GM21529 (cell line): ENCODE results near the gene CCDC70.
"Not testable (repeated sequence)": the region's sequence is repeated elsewhere in the genome, so short reads cannot be mapped to it uniquely, and the experiment has no call there.

Experiments used
- ATAC-seq: cut with Tn5 transposase; IDR thresholded peaks from one replicate; pipeline ENCODE4 v1.9.1; 2021; ENCODE audit not compliant: unreplicated experiment

Gene CCDC70

DNA sequence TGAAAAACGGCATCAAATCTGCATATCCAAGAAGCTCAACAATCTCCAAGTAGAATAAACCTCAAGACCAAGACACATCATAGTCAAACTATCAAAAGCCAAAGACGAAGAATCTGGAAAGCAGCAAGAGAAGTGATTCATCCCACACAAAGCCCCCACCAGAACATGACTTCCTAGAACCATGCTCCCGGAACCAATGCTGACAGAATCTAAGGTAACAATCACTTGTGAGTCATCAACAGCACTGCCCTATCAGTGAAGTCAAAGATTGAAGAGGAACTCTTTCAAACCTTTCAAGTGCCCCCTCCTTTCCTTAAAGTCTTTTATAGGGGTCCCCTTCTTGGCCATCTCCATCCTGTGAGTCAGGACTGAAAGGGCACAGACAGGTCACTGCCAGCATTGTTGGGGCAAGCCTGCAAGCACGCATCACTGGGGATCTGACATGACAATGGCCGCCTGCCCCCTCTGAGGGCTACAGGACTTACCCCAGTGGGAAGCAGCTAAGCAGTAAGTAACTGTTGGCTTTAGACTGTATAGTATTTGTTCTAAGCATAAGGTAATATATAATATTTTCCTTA is at the start of gene CCDC70:
Gene CCDC70, plus strand, starts transcription at position 247 of the 578 bp plus-strand sequence. CDS start 3,443 bp downstream, outside the sequence.
- no peak for ATAC-seq

DNA sequence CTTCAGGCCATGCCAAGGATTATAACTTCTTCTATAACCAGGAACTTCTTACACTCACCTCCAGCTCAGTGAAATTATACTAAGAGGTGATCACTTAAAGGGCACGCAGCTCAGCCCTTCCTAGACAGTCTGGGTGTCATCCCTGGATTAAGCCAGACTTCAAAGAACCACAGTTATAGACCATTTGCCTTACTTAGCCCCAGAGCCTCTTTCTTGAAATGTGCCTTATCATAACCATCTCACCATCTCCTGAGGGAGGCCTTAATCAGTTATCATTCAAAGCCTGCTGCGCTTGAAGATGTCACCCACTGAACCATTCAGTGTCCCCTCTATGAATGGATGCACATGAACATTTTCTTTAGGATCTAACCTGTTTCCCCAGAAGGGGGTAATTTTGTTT is 47.7 kb upstream of the CCDC70 start:
- no peak for ATAC-seq

DNA sequence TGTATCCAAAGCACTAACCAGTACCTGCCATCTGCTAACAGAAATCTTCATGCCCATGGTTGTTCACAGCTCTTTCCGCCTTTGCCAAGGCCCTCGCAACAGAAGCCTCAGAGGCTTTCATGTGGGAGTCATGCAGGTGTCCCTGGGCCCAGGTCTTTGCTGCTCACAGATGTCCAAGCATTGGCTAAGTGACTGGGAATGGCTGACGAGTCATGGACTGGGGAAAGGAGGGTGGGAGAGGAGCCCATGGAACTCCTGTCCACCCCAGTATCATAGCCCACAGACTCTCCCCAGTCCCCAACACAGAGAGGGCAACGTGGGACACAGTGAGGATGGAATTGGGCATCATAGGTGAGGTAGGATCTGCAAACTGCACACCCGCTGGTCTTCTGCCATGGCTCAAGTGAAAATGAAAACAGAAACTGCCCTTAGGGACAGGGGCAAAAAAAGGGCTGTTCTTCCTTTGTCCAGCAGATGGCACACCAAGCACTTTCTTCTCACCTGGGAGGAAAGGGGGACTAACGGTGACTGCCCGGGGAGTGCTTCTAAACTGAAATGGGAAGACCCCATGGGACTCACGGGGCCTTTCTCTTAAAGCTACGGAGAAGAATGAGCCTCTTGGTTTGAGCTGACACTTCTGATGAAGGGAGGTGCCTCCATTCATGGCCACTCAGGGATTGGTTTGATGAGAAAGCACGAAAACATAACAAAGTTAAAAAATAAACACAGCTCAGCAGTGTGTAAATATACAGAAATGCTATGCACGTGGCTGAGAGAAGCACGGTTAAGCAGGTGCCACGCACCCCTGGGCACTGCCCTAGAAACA is 46.7 kb upstream of the CCDC70 start:
- peak; percentile 72 for ATAC-seq

DNA sequence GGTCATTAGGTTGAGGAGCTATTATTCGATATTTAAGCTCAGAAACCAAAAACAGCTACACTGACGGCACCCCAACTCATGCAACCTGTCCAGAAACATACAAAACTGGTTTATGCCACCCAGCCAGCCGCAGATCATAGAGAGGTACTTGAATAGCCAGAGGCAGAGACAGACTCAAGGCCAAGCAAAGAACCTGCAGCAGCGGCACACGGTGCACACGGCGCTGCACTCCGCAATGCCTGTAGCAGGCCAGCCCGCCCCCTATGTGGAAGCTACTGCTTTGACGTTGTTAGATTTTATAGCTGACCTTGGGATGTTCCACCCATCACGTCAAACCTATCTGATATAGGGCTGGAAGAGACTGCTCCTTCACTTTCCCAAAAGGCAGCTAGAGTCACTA is 45.9 kb upstream of the CCDC70 start:
- ATAC-seq: no peak

DNA sequence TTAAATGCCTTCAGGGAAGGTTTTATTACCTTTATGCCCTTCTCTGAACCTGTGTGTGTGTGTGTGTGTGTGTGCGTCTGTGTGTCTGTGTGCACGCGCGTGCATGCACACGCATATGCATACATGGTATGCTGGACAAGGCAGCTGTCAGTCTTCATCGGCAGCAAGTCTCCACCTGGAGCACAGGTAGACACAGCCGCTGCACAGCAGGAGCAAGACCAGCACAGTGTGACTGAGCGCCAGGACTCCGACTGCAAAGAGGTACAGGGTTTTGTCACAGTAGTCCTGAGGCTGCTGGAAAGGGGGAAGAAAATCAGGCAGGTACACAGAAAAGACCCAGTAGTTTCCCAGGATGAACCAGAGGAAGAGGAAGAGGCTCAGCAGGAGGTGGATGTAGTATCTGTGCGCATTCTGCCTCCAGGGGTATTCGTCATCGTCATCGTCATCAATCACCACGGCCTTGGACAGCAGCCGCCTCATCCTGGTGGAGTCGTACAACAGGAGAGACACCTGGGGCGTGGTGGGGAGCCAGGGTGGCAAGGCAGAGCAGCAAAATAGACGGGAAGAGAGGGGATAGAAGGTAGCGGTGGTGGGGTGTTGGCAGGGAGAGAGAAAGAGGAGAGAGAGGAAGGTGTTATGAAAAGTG is 45.0 kb upstream of the CCDC70 start:
- ATAC-seq: no peak

DNA sequence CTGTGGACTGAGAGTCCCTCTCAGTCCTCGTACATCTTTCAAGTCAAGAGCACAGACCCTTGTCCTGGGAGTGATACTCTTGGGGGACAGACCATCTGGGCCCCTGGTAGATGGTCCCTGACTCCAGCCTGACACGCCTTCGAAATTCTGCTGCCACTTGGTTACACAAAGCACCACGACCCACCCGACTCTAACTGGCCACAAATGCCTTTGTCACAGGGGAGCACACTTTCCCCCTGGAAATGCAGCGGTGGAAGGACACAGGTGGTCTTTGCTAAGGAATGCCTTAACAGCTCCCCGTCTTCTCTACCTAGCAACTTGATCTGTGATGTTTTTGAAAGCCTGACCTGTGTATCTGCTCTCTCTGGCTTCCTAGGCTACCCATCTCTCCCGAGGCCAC is 44.1 kb upstream of the CCDC70 start:
- ATAC-seq: no peak

DNA sequence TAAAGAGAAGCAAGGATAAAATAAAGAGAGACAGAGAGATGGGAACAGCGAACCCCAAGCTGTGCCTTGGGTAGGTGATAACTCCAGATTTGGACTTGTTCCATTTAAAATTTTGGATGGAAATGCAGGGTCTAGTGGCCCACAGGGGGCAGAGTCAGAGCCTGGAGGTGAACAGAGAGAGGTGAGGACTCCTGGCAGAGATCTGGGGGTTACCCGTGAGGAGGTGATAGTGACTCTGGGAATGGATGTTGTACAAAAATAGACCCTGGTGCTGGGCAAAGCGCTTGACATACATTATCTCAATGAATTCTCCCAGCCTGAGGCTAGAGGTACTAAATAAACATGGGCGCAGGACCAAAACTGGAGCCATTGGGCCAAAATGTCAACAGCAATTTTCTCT is 43.5 kb upstream of the CCDC70 start:
- ATAC-seq: no peak

DNA sequence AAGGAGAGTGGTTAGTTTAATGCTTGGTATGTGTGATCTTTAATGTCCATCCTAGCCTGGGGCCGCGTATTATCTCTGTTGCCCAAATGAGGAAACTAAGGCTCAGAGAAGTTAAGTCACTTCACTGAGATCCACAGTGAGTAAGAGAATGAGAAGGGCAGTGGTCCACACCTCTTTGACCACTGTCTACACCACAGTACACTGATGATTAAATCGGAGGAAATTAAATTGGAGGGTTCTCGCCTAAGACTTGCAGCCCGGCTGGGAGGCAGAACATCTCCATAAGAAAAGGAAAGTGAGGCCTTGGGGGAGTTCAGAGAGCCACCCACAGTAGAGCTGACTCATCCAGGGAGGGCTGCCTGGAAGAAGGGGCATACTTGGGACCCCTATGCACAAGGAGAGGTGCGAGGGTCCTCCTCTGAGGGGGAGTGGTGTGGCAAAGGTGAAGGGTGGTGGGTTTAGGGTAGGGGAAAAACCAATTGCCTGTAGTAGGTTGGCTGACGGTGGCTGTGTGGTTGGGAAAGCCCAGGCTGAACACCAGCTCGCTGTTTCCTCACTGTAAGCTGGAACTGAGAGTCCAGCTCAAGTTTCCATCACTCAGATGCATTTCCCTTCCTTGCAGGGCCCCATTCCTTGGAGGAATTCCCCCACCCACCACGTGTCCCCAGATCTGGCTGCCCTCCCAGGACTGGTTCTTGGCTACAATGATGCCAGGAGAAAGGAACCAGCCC is 42.8 kb upstream of the CCDC70 start:
- ATAC-seq: peak; percentile 43

DNA sequence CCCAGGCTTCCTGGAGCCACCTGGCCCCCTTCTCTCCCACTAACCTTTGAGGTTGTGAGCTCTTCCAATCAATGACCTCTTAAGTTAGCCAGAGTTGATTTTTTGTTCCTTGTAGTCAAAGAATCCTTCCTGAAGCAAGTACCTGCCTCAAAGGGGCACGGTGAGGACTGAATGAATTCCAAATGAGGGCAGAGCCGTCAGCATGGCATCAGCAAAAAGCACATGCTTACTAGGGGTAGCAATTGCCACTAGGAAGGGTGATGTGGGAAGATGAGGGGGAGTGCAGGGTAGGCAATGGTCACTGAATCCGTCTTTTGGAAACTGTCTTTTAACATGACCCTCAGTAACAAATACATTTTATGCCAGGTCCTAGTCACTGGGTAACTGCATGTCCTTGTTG is 42.2 kb upstream of the CCDC70 start:
- no peak for ATAC-seq

DNA sequence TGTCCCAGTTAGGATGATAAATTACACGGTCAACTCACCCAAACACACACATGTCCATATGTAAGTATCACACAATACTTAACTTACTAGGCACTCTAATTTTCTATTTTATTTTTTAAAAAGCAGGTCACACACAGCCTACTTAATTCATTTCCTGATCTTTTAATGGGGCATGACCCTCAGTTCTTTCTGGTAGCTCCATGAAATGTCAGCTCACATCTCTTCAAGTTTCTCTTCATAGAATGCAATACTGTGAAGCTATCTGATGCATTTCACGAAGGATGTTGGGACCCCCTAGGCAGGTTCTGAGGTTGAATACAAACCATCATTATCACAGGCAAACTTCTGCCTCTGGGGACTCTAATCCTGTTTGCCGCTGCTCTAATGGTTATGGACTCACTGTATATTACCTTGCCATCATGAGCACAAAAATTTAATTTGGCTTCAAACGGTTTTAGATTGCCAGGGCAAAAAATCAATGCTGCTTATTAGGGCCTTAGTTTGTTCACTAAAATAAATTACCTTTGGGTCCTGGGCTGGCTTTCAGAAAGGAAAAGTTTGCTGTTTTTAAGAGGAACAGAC is 41.7 kb upstream of the CCDC70 start:
- no peak for ATAC-seq

DNA sequence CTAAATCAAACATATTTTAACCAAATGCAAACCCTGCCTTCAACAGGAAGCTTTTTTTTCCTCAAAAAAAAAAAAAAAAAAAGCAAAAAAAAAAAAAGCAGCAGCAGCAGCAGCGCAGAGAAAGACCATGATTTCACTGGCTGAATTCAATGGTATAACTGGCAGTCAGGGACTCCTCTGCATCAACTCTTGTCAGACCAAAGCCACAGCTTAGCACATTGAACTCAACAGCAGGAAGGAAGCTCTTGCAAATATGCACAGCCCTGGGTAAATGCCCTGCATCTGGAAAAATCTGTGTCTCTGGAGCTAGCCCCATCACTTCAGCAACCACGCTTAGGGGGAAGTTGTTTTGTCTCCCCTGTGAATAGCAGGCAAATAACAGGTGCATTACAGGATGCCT is 40.2 kb upstream of the CCDC70 start:
- no peak for ATAC-seq

DNA sequence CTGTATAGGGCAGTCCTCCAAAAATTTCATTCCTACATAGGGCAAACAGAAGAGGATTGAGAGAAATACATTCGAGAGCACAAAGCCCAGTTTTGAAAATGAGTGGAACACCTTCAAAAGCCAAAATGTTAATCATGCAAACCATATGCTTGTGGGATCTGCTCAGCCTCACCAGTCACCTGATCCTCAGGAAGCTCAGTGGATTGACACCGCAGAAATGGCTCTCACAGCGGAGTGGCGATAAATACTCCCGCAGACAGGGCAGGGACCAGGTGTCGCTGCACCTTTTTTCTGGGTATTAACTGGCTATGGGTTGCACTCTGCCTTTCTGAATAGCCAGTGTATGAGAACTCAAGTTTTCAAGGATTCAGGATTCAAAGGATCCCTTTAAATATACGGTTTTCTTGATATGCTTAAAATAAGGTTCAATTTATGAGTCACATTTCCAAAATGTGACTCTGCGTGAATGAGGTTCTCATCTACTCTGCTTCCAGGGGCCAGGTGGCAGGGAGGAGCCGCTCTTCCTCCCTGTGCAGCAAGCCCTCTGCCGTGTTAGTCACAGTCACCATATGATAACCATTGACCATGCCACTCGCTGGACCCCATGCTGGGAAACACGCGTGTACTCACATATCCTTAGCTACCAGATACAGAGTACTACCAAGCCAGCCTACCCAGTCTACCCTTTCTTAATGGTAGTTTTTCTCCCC is 39.5 kb upstream of the CCDC70 start:
- ATAC-seq: no peak

DNA sequence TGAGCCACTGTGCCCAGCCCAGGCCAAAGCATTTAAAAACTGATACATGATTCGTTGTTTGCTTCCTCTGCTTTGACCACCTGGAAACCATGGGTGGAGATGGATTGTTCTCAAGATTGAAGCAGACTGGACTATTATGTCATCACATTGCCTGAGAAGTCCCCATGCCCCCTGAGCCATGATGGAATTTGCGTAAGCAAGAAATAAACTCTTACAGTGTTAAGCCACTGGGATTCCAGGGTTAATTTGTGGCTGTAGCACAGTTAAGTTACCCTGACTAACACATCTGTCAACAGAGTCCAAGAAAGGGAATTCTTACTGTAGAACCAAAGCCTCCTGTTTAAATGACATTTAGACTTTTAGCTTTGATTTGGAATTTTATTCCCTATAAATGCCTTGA is 38.4 kb upstream of the CCDC70 start:
- ATAC-seq: no peak

DNA sequence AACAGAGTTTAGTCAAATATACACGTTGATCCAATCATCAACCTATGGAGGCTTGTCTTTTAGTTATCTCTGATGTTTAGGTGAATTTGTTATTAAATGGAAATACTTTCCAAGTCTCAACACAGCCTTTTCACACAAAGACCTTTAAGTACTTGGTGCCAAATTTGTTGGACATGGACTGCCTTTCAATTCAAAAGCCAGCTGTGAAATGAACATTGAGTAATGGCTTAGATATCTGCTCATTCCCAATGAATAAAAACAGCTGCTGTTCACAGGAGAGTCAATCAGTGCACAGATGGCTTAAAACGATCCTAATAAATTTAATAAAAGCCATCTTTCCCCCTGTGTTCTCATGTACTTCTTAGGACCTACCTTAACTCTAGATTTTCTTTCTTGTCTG is 37.9 kb upstream of the CCDC70 start:
- ATAC-seq: no peak

DNA sequence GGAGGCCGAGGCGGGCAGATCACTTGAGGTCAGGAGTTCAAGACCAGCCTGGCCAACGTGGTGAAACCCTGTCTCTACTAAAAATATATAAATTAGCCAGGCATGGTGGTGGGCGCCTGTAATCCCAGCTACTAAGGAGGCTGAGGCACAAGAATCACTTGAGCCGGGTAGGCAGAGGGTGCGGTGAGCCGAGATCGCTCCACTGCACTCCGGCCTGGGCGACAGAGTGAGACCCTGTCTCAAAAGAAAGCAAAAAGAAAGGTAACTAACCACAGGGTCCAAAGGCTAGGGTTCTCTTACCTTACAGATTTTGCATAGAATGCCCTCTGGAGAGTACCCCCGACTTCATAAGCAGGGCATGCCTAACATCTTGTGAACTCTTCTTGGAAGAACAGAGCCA is 37.1 kb upstream of the CCDC70 start:
- ATAC-seq: not testable (repeated sequence)

DNA sequence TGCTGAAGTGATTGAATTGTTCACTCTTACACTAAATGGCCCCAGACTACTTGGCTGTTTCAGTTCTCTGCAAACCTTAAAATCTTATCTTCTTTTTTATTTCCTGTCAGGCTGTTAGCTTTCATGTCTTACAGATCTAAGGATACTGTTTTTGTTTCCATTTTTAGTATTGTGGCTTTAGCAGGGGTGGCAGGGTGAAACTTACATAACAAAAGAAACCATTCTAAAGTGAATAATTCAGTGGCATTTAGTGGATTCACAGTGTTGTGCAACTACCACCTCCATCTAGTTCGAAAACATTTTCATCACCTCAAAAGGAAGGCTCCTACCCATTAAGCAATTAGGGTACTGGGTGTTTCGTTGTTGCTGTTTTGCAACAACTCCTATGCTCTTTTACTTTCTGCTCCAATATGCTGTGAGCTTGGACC is 36.6 kb upstream of the CCDC70 start:
- no peak for ATAC-seq

DNA sequence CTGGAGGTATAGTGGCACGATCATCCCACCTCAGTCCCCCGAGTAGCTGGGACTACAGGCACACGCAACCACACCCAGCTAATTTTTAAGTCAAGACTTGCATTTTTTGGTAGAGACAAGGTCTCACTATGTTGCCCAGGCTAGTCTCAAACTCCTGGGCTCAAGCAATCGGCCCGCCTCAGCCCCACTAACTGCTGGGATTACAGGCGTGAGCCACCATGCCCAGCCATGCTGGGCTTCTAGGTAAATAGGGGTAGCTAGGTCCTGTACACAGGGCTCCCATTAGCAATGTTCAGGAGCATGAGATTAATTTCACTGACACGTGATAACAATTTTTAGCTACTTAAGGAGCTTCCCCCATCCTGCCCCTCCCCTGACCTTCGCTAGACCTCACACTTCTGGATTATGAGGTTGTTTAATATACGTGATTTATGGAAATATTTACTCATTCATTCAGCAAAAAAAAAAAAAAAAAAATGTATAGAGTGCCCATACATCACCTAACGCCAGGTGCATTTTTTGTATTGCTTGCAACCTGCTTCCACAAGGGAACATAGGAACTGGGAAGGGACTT is 36.0 kb upstream of the CCDC70 start:
- no peak for ATAC-seq

DNA sequence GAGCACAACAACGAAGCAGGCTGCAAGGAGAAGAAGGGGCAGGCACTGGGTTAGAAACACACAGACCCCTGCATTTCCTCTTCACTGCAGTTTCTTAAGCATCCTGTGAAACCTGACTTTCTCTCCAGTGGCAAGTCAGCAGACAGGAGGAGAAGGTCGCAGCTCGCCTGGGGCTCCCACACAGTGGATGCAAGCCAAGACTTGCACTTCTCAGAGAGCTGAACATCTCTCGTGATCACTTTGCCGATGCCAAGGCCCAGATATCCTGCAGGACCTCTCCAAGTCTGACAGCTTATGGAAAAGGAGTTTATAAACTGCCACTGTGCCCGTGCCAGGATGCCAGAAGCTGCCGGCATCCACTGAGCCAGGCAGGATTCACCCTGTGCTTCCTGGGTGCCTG is 35.2 kb upstream of the CCDC70 start:
- no peak for ATAC-seq

DNA sequence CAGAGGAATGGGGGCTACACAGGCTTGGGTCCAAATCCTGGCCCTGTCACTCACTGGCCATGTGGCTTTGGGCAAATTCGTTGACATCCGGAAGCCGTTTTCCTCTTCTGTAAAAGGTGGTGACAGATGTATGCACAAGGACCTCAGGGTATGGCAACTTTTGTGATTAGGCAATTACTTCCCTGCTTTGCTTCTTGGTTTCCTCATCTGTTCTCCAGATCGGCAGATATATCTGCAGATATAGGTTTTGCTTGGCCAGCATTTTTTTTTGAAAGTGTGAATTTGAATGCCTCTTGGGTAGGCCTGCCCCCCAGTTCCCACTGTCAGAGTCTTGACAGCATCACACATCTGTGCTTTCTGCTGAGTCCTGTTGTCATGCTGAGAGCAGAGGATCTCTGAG is 34.5 kb upstream of the CCDC70 start:
- ATAC-seq: no peak
